Measurements from ENCODE around the gene CHAT.

The CHAT gene

DNA sequence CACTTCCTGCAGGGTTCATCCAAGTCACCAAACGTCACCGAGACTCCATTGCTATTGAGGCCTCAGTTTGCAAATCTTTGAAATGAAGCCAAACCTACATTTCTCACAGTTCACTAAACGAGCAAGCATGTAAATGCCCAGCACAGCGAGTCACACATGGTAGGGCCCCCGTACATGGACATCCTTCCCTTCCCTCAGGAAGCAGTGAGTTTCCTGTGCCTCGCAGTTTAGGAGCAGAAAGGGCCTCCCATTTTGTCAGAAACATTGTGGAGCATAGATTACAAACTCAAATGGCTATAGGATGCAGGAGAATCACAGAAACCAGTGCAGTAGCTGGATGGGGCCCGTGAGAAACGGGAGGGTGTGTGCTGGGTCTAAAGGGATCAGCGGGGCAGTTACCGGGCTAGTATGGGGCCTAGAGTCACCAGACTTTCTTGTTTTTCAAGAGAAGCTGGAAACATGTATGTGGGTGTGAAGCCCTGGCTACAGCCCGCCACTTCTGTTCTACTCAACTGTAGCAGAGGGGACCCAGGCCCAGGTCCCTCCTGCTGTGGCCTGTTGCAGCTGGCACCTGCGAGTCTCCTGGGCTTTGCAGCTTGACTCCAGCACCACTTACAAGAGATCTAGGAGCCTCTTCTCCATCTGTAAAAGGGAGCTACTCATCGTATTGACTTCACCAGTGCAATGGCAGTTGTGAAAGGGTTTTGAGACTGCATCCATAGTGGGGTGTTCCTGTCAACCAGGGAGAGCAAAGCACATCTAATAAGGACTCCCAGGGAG lies 17.9 kb upstream of the CHAT start:
- Histone ChIP-seq H3K4me3 (ENCODE audit: low read length) (no peak overlapping the region), H3K27me3 (ENCODE audit: control insufficient read depth, low read length) (no peaks in the 10 kb centered on the region)
- no peak for TF ChIP-seq EZH2phosphoT487 (IDR thresholded peaks at IDR 0.05; ENCODE audit: borderline replicate concordance, low read length)
- TF ChIP-seq, protein P1, sequence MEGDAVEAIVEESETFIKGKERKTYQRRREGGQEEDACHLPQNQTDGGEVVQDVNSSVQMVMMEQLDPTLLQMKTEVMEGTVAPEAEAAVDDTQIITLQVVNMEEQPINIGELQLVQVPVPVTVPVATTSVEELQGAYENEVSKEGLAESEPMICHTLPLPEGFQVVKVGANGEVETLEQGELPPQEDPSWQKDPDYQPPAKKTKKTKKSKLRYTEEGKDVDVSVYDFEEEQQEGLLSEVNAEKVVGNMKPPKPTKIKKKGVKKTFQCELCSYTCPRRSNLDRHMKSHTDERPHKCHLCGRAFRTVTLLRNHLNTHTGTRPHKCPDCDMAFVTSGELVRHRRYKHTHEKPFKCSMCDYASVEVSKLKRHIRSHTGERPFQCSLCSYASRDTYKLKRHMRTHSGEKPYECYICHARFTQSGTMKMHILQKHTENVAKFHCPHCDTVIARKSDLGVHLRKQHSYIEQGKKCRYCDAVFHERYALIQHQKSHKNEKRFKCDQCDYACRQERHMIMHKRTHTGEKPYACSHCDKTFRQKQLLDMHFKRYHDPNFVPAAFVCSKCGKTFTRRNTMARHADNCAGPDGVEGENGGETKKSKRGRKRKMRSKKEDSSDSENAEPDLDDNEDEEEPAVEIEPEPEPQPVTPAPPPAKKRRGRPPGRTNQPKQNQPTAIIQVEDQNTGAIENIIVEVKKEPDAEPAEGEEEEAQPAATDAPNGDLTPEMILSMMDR (IDR thresholded peaks at IDR 0.05; ENCODE audit: low read depth, low read length, poor library complexity, severe bottlenecking) = no peak

DNA sequence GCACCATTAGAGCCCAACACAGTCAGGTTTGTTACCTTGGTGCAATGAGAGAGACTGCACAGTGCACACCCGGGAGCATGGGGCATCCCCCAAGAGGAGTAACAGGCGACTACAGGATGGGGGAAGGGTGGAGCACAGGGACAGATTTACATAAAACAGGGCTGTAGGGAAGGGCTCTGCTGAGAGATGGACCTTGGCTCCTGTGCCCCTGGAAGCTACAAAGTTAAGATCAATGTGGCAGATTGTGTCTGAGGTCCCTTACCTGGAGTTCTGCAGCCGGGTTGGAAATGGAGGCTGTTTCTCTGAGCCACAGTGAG lies 17.4 kb upstream of the CHAT start:
- no peaks in the 10 kb centered on the region for H3K9me2 ChIP-seq (replicated peaks; ENCODE audit: control insufficient read depth, low read length)
- no peaks in the 10 kb centered on the region for H3K4me1 ChIP-seq (ENCODE audit: control insufficient read depth, low read length)
- no peaks in the 10 kb centered on the region for H3K36me3 ChIP-seq (ENCODE audit: control insufficient read depth, low read length)
- H3K9me3 ChIP-seq (ENCODE audit: control insufficient read depth, insufficient read depth, low read length) = no peaks in the 10 kb centered on the region
- no peaks in the 10 kb centered on the region for H3F3A ChIP-seq (ENCODE audit: control insufficient read depth, insufficient read depth)
- no peak overlapping the region for H3K27ac ChIP-seq (ENCODE audit: low read depth, low read length)
- H3K4me3 ChIP-seq (ENCODE audit: low read length) = no peak overlapping the region
- H3K4me2 ChIP-seq (ENCODE audit: low read length) = no peak overlapping the region
- no peaks in the 10 kb centered on the region for H3K79me2 ChIP-seq (ENCODE audit: control insufficient read depth, low read length)
- TF ChIP-seq, protein P1 (IDR thresholded peaks at IDR 0.05; ENCODE audit: low read depth, low read length, poor library complexity, severe bottlenecking) = no peak
- TF ChIP-seq EZH2phosphoT487 (IDR thresholded peaks at IDR 0.05; ENCODE audit: borderline replicate concordance, low read length) = no peak
- no peaks in the 10 kb centered on the region for H3K27me3 ChIP-seq (ENCODE audit: control insufficient read depth, low read length)
- no peaks in the 10 kb centered on the region for H4K20me1 ChIP-seq (ENCODE audit: control insufficient read depth, insufficient read depth, low read depth, low read length)

More for the DNA sequence above, 17.9 kb upstream of the CHAT start:
- no peaks in the 10 kb centered on the region for H3K4me1 ChIP-seq (ENCODE audit: control insufficient read depth, low read length)
- H3K9me3 ChIP-seq (ENCODE audit: control insufficient read depth, insufficient read depth, low read length) = no peaks in the 10 kb centered on the region
- no peaks in the 10 kb centered on the region for H3K36me3 ChIP-seq (ENCODE audit: control insufficient read depth, low read length)
- no peaks in the 10 kb centered on the region for H3K9me2 ChIP-seq (replicated peaks; ENCODE audit: control insufficient read depth, low read length)
- H3K4me2 ChIP-seq (ENCODE audit: low read length) = no peak overlapping the region
- H3F3A ChIP-seq (ENCODE audit: control insufficient read depth, insufficient read depth) = no peaks in the 10 kb centered on the region
- no peak overlapping the region for H3K27ac ChIP-seq (ENCODE audit: low read depth, low read length)
- no peaks in the 10 kb centered on the region for H3K79me2 ChIP-seq (ENCODE audit: control insufficient read depth, low read length)
- no peaks in the 10 kb centered on the region for H4K20me1 ChIP-seq (ENCODE audit: control insufficient read depth, insufficient read depth, low read depth, low read length)

DNA sequence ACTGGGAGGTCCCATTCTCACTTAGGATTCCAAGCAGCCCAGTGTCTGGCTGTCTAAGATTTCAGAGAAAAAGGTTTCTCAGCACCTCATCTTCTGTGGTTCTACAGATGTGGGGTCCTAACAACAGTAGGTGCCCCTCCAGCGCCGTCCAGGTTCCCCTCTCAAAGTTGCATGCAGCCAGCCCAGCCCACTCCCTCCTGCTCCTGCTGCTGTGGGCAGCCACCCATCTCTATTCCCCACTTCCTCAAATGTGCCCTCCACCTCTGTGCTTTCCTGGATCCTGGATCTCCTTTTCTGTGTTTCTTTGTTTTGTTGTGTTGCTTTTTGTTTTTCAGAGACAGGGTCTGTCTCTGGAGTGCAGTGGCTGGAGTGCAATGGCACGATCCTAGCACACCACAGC lies 17.0 kb upstream of the CHAT start:
- Histone ChIP-seq H3K9me3 (ENCODE audit: control insufficient read depth, insufficient read depth, low read length) (no peaks in the 10 kb centered on the region), H3K4me2 (ENCODE audit: low read length) (no peak overlapping the region), H3K4me3 (ENCODE audit: low read length) (no peak overlapping the region), H3F3A (ENCODE audit: control insufficient read depth, insufficient read depth) (no peaks in the 10 kb centered on the region), H3K9me2 (replicated peaks; ENCODE audit: control insufficient read depth, low read length) (no peaks in the 10 kb centered on the region), H3K79me2 (ENCODE audit: control insufficient read depth, low read length) (no peaks in the 10 kb centered on the region), H4K20me1 (ENCODE audit: control insufficient read depth, insufficient read depth, low read depth, low read length) (no peaks in the 10 kb centered on the region), H3K36me3 (ENCODE audit: control insufficient read depth, low read length) (no peaks in the 10 kb centered on the region), H3K27me3 (ENCODE audit: control insufficient read depth, low read length) (no peaks in the 10 kb centered on the region), H3K4me1 (ENCODE audit: control insufficient read depth, low read length) (no peaks in the 10 kb centered on the region), H3K27ac (ENCODE audit: low read depth, low read length) (no peak overlapping the region)
- TF ChIP-seq, protein P1 (IDR thresholded peaks at IDR 0.05; ENCODE audit: low read depth, low read length, poor library complexity, severe bottlenecking) = no peak
